RCC 7860 (cell line): Measurements from ENCODE around the gene NIM1K.
A peak's percentile ranks its signal among the peaks of the same experiment; 100 is the strongest.
"Not testable (repeated sequence)": the region's sequence is repeated elsewhere in the genome, so short reads cannot be mapped to it uniquely, and the experiment has no call there.

Experiments
- DNase-seq: peaks from one replicate; pipeline ENCODE4 v3.0.0-alpha.2; 2015; ENCODE audit warnings: low spot score
- FAIRE-seq: peaks from 2 replicates; lab custom pipeline; 2012; peaks lifted over from hg19 to GRCh38; lab: Jason Lieb, UNC

The NIM1K gene

GRCh38 chr5:43225649-43226245 lies 33.7 kb downstream of the NIM1K start:
- FAIRE-seq: no peak
- DNase-seq: no peak

DNA sequence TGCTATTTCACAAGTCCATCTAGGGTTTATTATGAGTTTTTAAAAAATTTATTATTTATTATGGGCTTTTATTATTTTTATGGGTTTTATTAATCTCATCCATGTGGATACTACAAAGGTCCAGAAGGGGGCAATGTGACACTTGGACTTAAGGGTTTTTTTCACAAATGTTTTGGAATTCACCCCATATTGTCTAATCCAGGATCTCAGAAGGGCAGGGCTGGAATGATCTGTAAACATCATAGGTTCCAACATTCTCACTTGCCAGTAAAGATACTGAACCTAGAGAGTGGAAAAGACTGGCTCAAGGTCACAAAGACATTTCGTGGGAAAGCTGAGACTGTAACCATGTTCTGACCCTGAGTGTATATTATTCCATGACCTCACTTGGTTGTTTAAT lies 35.6 kb downstream of the NIM1K start:
- DNase-seq: peak; percentile 35
- FAIRE-seq: peak; percentile 83

DNA sequence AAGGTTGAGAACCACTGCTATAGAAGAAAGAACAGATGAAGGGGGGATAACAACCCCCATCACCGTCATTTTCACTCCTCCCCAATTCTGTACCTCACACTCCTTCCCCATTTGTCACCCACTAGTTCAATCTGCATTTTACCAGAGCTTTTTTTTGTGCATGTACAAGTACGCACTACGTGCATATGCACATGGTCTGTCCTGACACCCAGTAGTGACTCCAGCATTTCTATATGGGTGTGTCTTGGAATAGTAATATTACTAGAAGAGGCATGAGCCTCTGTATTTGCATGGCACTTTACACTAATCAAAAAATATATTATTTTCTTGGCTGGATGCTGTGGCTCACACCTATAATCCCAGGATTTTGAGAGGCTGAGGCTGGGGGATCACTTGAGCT lies 38.7 kb downstream of the NIM1K start:
- FAIRE-seq (no peak), DNase-seq (no peak)

- DNase-seq: no peak
- FAIRE-seq: no peak
Observed at GRCh38 chr5:43231977-43232376, 40.0 kb downstream of the NIM1K start.

DNA sequence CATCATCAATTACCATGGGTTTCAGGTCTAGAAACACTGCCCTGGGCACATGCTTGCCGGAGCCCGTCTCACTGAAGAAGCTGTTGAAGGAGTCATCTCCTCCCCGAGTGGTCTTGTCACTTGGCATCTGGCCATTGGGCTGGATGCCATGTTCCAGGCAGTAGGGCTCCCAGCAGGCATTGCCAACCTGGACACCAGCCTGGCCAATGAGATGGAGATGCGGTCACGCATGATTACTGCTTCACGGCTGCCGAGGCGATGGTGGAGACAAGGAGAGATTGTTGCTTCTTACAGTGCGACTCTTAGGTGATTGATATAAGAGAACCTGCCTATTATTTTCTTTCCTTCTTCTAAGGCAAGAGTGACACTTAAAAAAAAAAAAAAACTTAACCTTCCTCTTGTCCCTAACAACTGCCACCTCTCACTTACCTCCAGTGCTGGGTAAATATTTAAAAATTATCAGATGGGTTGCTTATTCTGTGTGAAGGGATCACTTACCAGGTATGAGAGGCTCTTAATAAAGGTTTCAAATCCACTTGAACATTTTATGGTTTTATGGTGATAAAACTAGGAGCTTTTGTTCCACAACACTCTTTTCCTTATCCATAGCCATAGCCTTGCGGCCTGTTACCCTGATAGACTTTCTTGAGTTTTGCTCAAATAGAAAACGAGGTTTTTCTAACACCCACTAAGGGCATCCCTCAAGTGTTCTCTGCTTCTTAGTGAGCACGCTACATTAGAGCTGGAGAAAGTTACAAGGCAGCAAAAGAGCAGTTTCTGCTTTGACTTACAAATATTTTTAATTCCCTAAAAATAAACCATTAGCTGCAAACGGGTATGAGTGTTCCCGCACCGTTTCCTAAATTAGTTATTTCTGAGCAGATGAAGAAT lies 41.2 kb downstream of the NIM1K start:
- DNase-seq: no peak
- no peak for FAIRE-seq

DNA sequence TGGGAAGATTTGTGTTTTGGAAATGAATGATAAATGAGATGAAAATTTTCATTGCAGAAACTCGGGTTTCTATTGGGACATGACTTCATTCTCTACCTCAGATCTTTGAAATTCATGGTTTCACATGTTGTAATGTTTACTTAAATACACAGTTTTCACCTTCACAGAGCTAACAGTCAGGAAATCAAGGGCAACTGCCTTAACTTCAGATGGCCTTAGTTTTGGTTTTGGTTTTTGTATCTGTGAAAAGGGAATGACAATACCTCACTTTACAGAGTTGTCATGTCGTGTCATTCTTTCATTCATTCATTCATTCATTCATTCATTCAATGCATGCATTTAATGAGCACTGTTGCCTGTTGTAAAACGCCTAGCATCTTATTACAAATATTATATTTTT lies 41.9 kb downstream of the NIM1K start:
- FAIRE-seq: no peak
- no peak for DNase-seq

DNA sequence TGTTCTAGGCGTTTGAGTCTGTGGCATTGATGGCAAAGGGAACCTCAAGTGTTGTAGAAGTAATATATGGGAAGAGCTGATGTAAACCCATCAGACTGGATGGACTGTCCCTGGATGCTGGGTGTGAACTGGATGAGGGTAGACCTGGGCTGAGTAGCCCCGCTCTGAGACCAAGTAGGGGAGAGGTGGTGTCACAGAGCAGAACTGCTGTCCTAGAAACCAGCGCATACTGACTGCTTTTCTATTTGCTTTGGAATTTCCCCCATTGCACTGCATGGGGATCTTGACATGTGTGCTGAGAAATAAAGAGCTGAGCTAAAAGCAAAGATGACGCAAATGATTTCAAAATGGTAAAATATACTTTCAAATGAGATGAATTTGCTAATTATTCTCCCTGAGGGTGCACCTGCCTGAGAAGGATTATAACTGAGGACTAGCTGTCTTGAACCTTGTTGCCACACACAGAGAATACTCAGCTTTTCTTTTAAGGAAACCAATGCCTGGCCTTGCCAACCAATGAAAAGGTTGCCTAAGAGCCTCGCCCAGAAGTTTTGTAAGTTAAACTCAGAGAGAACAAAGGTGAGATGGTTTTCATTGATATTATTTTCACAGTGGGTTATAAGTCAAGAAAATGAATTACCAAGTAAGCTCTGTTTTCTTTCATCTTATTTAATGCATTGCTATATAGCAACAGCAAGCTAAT lies 44.8 kb downstream of the NIM1K start:
- no peak for FAIRE-seq
- DNase-seq: no peak

GRCh38 chr5:43242196-43242595 lies 50.2 kb downstream of the NIM1K start:
- FAIRE-seq (no peak), DNase-seq (no peak)

GRCh38 chr5:43243270-43243669 lies 51.2 kb downstream of the NIM1K start:
- DNase-seq (no peak), FAIRE-seq (no peak)

DNA sequence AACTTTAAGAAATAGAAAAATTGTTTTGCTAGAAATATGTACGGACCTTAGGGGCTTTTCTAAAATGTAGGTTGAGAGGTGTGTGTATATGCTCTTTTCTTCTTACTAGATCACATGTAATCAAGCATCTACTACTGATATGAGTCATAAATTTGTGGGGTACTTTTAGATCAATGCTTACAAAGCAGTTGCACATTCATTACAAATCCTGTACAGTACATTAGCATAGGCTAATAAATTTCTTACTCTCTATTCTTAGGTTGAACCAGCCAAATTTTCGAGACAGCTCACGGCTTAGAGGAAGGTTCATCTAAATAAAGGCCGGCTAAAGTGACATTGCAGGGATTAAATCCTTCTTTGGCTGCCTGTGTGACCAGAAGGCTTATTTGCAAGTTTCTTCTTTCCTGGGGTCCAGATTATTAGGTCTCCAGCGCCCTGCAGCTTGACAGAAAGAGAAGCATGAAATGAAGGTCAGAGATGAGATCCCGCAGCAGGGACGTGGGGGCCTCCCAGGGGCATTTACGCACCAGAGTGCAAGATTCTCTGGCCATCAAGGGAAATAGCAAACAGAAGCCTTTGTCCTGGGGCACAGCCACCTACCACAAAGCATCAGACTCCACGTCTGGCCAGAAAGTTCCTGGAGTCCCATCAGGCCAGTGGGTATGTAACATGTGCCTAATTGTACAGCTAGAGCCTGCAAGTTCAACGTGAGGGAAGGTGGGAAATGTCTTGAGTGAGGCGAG lies 53.0 kb downstream of the NIM1K start:
- no peak for DNase-seq
- FAIRE-seq: no peak

DNA sequence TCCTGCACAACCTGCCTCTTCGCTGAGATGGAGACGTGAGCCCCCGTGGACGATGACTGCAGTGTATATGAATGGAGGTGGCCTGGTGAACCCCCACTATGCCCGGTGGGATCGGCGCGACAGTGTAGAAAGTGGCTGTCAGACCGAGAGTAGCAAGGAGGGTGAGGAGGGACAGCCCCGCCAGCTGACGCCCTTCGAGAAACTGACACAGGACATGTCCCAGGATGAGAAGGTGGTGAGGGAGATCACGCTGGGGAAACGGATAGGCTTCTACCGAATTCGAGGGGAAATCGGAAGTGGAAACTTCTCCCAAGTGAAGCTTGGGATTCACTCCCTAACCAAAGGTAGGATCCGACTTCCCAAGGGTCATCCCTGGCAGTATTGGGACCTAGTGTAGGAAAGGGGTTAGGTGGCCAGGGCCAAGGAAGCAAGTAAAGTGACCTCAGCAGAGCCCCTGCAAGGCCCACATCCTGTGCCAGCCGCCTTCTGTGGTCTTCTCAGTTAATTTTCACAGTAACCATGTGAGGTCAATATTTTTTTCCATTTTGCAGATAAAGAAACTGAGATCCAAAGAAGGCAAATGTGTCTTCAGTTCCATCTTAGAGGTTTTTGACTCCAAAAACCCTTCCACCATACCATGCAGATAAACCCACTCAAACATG lies 53.8 kb downstream of the NIM1K start:
- FAIRE-seq (no peak), DNase-seq (no peak)

DNA sequence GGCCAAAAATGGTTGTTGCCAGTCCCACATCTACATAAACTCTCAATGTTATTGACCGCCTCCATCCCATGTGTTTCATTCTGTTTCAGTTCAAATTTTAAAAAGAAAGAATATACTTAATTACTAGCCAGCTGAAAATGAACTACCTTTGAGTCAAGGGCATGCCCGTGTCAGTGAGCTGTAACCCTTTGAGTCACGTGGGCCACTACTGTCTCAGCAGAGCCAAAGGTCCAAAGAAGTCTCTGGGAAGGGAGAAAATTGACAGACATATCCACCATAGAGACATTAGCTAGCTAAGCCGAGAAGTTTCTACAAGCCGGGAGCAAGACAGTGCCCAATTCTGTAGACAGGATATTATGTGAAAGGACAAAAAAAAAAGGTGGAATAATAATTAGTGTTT lies 59.7 kb downstream of the NIM1K start:
- DNase-seq (no peak), FAIRE-seq (no peak)

DNA sequence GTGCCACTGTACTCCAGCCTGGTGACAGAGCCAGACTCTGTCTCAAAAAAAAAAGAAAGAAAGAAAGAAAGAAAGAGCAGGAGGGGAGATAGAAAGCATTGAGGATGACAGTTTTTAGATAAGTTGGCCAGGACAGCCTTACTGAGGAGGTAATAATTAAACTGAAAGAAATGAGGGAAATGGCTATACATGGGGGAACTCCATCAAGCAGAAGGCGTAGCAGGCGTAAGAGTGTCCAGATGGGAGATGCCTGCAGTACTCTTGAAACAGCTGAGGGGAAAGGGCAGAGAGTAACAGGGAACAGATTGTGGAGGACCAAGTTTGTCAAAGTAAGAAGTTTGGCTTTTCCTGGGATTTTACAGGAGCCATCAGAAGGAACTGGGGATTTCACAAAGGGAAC lies 63.7 kb downstream of the NIM1K start:
- FAIRE-seq: no peak
- DNase-seq: no peak

DNA sequence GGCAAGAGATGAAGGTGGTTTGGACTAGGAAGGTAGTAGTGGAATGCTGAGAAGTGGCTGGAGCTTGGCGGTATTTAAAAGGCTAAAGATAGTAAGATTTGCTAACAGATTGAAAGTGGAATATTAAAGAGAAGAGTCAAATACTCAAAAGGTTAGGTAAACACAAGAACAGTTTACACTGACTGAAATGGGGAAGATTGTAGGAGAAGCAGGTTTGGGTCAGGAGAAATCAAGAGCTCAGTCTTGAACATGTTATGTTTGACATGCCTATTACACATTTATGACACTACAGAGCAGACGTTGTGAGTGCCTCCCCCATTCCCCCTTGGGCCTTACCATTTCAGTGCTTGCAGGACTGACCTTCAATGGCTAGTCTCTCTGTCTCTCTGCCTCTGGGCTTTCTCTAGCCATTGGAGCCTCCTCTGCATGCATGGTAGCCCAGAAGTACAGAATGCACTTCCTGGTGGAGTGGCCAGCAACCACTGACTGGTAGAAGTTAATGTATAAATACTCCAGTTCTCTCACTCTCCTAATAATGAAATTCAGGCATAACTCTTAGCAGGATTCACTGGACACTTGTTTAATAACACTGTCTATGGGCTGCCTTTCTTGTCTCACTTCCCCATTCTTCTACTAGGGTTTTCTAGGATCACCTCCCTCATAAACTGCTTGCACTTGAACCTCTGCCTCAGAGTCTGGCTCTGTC lies 64.4 kb downstream of the NIM1K start:
- FAIRE-seq: peak; percentile 78
- no peak for DNase-seq

GRCh38 chr5:43258116-43258515 lies 66.1 kb downstream of the NIM1K start:
- FAIRE-seq: no peak
- no peak for DNase-seq

GRCh38 chr5:43262269-43262668 lies 70.2 kb downstream of the NIM1K start:
- not testable (repeated sequence) for FAIRE-seq, DNase-seq

DNA sequence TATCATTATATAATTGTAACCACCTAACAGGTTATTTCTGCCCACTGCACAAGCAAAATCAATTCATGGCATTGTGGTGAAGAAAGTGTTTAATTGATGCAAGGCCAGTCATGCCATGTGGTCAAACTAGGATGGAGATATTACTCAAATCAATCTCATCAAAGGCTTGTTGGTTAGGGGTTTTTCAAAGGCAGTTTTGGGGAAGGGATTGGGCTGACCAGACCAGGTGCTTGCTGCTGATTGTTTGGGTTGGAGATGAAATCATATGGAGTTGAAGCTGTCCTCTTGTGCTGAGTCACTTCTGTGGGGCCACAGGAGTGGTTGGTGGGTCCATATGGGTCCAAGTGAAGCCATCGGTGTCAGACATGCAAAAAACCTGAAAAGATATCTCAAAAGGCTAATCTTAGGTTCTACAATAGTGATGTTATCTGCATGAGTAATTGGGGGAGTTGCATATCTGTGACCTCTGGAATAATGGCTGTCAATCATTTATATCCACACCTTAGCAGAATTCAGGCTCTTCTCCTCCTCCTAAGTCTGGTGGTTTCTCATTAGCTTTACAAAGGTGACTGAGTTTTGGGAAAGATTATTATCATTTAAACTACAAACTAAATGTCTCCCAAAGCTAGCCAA lies 76.3 kb downstream of the NIM1K start:
- no peak for FAIRE-seq
- DNase-seq: no peak

DNA sequence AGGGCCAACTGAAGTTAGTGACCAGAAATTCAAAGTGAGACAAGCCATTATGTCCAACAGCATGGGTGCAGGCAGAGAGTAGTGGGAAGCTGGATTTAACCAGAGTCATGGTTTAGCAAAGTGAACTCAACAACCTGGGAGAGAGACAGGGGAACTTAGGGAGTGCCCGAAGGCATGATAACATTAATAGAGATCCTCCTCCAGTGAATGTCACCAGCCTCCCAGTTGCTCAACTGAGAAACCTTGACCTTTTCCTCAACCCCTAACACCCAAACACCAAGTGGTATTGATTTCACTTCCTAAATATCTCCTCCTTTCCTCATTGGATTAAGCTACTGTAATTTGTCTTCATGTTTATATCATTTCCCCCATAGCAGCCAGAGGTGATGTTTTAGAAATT lies 78.6 kb downstream of the NIM1K start:
- DNase-seq: no peak
- no peak for FAIRE-seq

DNA sequence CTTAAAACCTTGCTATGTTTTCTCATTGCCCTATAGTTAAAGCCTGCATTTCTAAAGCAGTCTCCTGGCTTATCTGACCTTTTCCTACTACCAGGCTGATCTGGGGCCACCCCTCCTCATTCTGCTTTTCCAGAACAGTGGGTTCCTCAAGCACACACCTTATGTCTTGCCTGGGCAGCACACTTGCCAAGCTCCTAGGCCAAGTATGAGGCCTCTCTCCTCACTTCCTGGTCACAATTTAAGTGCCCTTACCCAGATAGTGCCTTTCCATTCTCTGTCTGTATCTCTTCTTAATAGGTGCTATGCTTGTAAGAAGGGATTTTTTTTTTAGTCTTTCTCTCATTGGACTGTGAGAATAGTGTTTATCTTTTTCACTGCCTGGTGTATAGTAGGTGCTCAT lies 81.5 kb downstream of the NIM1K start:
- FAIRE-seq: no peak
- DNase-seq: no peak
